Forelimb muscle (tissue), 1 donor: Measurements from ENCODE around the gene PTPRB. TPM values are rescaled to one million over a fixed set of nuclear protein-coding genes. Genes with fewer than 3 reads are reported as not detected.

Experiments
- DNase-seq: peaks from one replicate; pipeline ENCODE4 v3.0.0-alpha.2; 2013; ENCODE audit warnings: low read depth
- polyA plus RNA-seq: library from polyadenylated mRNA; unstranded; fragments of 120-200 nt; gene quantifications from one replicate; pipeline ENCODE4 v1.2.1, GENCODE V29; 2013; ENCODE audit not compliant: insufficient read length

PTPRB gene
- 12.7 TPM for polyA plus RNA-seq

DNA sequence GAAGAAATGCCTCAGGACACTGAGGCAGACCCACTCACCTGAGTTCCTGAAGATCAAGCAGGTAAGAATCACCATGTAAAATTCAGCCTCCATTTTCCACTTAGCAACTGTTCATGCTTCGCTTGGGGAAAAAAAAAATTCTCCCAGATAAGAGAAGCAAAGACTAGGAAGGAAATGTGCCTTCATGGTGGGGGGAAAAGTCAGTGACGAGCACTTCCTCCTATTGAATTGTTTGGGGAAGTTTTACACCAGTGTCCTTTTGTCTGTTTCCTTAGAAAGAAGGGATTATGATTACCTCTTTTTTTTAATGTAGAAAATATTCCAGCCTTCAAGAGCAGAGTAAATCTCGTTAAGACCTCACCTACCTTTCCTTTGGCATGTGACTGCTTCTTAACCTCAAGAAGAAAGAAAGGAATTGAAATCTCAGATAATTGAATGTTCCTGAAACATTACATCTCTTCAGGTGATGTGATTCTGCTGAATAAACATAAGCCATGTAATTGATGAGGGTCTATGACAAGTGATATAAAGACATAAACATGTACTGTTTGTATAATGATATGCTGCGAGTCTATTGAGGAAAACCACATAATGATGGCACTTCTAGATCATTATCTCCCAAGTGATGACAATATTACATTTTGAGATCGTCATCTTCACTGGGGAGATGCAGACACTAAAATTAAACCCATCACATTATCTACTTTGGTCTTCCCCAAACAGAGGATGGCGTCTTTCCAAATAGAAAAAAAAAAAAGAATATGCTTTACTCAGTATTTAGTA is at the start of gene PTPRB:
TSS of gene PTPRB (minus strand) at position 127 of the 783 bp plus-strand sequence. CDS start at position 93, 34 bp downstream.
- no peak for DNase-seq

DNA sequence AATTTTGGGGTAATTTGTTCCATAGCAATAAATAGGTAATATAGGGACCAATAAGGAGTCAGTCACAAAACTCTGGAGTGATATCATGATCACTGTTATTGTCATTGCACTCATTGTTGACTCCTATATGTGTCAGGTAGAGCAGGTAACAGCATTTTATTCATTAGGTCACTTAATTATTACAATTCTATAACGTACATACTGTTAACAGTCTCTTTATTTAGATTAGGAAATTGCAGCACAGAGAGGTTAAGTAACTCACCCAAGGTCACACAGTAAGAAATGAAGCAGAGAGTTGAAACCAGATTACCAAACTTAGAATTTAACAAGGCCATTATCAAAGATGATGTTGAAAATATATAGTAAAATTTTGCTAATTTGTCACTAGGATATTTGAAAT is 49.7 kb upstream of the PTPRB start:
- DNase-seq: no peak

- no peak for DNase-seq
Measured at GRCh38 chr12:70686299-70686698, 49.1 kb upstream of the PTPRB start.

GRCh38 chr12:70683976-70684375 is 46.7 kb upstream of the PTPRB start:
- DNase-seq: no peak

DNA sequence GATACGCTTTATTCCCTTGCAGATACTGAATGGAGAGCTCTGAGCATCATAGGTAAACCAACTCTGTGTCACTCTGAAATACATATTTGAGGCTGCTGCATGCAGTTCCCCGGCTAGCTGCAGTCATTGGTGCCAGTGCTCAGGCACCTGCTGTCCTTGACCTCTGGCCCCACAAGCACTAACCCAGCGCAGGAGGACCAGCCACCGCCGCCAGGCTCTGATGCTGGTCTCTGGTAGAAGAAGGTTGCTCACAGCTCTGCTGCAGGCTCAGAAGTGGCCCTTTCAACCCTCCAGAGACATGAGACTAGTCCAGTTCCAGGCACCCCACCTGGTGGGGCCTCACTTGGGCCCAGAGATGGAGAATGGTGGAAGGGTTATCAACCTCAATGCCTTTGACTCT is 34.5 kb upstream of the PTPRB start:
- no peak for DNase-seq

GRCh38 chr12:70670948-70671347 is 33.7 kb upstream of the PTPRB start:
- no peak for DNase-seq

DNA sequence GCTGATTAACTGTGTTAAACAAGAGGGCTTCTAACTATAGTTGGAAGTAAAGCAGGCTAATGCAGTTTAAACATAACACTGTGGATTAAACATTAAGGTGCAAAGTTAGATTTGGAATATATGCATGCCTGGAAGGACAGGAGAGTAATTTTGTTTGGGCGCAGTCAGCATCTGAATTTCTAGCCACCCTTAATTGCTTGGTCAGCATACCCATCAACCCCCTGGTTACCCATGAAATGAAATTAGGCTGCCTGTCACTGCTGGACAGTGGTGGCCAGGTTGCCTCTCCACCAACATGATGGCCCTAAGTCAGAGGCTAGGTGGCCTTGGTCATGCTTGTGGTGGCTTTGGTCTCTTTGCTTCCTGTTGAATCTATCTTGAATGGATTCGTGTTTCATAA is 30.0 kb upstream of the PTPRB start:
- DNase-seq: no peak

GRCh38 chr12:70666364-70666763 is 29.1 kb upstream of the PTPRB start:
- no peak for DNase-seq

DNA sequence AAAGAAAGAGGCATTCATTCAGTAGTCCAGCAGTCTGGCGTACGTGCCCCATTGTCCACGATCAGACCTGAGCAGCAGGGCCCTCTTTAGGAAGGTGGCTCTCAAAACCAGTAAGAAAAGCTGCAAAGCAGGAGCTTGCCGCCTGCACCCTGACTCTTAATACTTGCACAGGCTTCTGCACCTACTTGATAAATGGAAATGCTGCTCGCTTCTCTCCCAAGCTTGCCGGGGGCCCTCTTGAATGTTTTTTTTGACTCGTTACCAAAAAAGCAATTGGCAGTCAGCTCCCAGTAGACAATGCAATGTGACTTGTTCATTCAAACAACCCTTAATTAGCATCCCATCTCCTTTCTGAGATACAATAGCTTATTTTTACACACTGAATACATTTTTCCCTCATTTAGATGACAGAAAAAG is 27.2 kb upstream of the PTPRB start:
- DNase-seq: no peak

GRCh38 chr12:70663838-70664237 is 26.6 kb upstream of the PTPRB start:
- DNase-seq: no peak

DNA sequence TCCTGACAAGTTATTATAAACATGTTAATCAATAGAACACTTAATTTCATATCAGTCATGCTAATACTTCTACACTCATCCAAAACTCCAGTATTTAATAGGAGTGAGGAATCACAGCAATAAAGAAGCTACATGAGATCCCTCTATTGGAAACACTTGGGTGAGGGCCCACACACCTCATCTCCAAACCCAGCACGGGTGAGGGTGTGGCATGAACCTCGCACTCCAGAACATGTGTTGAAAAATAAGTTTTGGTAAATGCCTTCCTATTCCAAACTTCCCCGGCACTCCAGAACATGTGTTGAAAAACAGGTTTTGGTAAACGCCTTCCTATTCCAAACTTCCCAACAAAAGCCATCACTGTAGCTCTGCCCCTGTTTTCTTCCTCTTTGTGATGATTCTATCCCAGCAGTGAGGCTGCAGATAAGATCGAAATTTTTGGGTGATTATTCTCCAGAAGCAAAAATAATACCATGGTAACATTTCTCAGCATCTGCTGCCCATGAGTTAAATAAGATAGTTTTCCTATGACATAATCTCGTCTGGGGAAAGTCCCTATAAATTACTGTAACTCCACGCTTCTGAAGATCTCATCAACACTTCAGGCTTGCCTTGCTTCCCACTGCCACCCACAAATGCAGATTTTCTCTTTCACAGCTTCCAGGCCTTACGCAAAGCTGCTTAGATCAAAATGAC is 24.4 kb upstream of the PTPRB start:
- DNase-seq: no peak

- no peak for DNase-seq
Measured at GRCh38 chr12:70660620-70661219, 23.5 kb upstream of the PTPRB start.

DNA sequence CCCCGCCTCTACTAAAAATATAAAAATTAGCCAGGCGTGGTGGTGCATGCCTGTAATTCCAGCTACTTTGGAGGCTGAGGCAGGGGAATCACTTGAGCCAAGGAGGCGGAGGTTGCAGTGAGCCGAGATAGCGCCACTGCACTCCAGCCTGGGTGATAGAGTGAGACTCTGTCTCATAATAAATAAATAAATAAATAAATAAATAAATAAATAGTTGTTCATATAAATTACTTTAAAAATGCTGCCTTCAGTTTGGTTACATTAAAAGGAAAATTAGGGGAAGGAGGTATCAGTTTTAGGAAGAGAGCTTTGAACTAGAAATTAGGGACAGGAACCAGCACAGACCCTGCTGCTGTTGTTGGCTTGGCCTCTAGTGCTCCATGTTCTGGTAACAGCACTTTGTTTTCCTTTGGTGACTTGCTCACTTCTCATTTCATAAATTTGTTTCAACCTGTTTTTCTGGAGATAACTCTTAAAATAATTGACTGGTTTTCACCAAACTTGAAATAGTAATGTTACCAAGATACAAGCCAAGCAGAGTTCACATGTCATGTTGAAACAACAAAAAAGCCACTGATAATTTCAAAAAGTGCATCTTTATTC is 22.9 kb upstream of the PTPRB start:
- no peak for DNase-seq

GRCh38 chr12:70659077-70659606 is 21.9 kb upstream of the PTPRB start:
- no peak for DNase-seq

DNA sequence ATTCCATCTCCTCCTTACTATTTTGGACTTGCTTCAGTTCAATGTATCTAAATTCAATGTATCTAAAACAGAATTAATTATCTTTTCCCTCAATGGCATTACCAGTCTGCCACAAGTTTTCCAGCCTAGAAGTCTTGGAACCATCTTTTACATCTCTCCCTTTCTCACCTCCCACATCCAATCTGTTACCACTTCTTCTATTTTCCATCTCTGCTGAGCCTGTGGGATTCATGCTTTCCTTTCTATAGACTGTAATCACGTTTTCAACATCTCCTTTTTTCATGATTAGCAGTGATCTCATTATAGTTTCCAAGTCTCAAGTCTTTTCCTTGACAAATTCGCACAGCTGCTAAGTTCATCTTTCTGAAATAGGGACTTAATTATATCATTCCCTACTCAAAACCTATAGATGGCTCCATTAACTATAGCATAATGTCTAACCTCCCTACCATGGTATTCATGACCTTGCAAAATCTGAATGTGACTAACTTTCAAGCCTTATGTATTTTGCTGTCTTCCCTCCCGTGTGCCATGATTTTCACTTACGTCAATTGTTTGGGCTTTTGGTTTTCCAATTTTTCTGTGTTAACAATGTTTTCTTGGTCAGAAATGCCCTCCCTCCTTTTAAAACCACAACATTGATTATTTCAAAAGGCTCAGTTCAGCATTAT is 20.5 kb upstream of the PTPRB start:
- DNase-seq: no peak

- no peak for DNase-seq
Measured at GRCh38 chr12:70652451-70652850, 15.2 kb upstream of the PTPRB start.

DNA sequence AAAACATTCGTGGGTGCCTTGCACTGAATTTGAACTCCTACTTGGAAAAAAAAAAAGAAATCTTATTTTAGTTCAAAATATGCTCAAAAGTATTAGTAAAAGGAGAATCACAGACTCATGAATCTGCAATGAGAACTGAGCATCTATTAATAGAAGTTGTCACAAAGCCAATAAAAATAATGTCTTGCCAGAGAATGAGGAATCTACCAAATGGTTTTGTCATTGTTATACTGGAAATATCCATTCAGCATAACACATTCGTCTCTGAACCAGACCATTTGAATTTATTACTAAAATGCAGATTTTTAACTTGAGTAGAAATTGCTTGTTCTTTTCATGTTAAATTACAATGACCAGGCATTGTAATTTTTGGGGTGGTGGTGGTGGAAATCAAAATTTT is 11.6 kb upstream of the PTPRB start:
- DNase-seq: no peak

DNA sequence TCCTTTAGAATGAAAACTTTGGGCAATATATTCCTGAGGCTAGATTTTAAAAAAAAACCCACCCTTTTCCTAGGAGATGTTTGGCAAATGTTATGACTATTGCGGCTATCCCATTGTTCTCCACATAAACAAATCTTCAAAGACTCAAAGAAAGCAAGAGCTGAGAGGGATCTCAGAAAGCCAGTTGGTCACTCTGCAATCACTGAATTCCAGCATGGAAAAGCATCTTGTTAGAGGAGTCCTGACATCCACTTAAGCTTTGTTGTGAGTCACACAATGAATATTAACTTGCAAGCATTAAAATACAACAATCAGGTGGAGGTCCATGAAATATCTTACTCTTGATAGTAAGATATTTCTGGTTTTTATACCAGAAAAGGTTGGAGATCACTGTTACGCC is 11.0 kb upstream of the PTPRB start:
- DNase-seq: no peak

GRCh38 chr12:70646850-70647249 is 9.6 kb upstream of the PTPRB start:
- no peak for DNase-seq

- DNase-seq: no peak
Measured at GRCh38 chr12:70645494-70646317, 8.5 kb upstream of the PTPRB start.

GRCh38 chr12:70644861-70645260 is 7.6 kb upstream of the PTPRB start:
- no peak for DNase-seq
